Pulmonary artery endothelial cell (primary cell): ENCODE measurements around the gene LRMDA. TPM values are rescaled to one million over a fixed set of nuclear protein-coding genes. Genes with fewer than 3 reads are reported as not detected.

Source experiments
- DNase-seq: peaks from one replicate; pipeline ENCODE4 v3.0.0-alpha.2; 2011; ENCODE audit warnings: low read depth, low spot score
- total RNA-seq: library from RNA; depleted of rRNA; stranded (reverse); fragments of >200 nt; gene quantifications from 2 replicates; pipeline ENCODE4 v1.2.3, GENCODE V29; 2014

Gene LRMDA
- total RNA-seq, 1 donor from 2014 or later, result 14.6 TPM

- DNase-seq, result no peak
These were observed 1021.9 kb downstream of the LRMDA start for GRCh38 chr10:76453332-76453731.

DNA sequence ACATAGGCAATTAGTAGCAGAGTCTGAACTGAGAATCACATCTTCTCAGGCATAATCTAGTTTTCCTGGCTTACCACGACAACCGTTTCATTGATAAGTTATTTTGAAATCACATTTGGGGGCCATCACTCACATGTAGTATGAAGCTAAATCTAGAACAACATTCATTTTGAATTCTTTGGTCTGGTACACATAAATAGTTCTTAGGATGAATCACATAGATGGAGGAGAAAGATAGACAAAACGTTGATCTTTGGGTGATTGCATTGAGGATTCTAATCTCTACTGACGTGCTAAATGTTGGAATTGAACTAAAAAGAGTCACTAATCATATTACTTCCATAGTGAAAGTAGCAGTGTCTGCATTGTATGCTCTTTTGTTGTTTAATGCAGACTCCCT is 1022.6 kb downstream of the LRMDA start:
- DNase-seq, result no peak

DNA sequence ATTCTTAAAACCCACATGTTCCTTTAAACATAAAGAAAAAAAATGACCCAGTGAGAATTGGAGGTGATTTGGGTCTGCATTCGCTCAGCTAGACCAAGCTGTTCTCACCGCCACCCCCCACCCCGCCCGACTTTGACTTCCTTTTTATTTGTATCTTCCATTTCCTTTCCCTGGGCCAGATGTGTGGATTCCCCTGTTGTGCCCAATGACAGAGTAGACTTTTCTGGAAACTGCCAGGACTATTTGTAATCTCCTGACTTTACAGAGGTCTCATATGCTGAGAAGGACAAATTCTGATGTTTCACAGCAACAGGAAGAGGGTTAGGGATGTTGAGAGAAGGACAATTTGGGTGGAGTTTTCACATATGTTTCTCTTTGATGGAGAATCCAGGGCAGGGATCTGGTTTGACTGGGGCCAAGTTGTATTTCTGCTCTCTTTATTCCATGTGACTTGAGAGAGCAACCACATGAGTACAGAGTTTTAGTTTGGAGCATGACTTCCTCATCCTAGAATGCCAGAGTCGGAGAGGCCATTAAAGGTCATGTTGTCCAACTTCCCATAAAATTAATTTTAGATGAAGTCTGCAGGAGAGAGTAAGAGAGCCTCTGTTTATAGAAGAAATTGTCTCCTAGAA is 1023.2 kb downstream of the LRMDA start:
- DNase-seq, result no peak

DNA sequence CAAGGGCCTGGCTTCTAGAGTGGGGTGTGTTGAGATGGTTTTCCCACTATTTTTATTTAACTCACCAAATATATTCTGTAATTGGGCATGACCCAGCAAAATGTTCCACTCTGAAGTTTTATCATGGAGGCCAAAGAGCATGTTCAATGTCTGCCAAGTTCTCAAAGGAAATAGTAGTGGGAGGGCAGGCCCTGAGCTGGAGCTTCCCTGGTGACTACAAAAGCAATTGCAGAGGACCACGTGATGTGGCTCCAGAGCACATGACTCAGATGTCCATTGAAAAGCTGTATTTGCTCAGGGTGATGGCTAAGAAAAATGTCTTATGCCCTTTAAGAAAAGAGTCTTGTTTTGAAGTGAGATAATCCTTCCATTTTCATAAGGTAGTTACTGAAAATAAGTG is 1024.8 kb downstream of the LRMDA start:
- no peak for DNase-seq

DNA sequence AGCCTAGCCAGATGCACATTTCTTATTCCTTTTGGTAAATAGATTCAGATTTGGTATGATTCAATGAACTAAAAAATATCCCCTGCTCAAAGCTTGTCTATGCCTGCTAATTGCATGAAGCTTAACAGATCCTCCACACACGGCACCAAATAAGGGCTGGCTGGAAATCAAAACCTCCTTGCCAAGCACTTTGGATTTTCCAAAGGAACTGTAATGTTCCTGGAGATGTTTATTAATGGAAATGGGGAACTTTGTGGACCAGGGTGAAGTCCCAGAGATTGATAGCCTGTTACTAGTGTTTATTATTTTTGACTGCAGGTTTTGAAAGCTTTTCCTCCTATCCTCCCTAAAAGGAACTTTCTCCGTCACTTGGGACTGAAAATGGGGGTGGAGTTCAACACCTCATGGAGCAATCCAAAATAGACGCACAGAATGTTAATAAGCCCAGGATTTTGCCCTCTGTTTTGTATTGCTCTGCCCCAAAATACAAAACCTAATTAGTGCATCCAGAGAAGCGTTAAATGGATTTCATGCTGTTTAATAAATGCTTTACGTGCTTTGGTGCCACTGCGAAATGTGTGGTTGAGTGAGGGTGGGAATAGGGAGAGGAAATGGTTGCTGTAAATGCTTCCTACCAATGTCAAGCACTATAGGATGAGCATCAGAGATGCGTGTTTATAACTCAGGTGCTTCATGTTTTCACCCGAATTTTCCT is 1027.7 kb downstream of the LRMDA start:
- no peak for DNase-seq

- no peak for DNase-seq
These were observed 1029.6 kb downstream of the LRMDA start for GRCh38 chr10:76461024-76461423.

- DNase-seq, result no peak
These were observed 1031.7 kb downstream of the LRMDA start for GRCh38 chr10:76463111-76463510.

GRCh38 chr10:76466836-76467503 is 1035.5 kb downstream of the LRMDA start:
- DNase-seq, result no peak

DNA sequence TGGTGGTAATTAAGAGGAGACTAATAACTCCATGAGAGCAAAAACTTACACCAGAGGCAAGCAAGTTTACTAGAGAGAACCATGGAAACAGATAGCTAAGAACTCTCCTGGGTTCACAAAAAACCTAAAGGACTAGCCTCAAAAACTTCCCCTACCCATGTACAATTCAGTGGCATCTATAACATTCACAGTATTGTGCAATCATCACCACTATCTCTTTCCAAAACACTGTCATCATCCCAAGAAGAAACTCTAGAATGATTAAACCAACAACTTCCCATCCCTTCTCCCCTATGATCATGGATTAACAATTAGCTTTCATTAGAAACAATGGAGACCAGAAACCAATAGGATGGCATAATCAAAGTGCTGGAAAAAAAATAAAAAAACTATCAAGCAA is 1038.3 kb downstream of the LRMDA start:
- no peak for DNase-seq

DNA sequence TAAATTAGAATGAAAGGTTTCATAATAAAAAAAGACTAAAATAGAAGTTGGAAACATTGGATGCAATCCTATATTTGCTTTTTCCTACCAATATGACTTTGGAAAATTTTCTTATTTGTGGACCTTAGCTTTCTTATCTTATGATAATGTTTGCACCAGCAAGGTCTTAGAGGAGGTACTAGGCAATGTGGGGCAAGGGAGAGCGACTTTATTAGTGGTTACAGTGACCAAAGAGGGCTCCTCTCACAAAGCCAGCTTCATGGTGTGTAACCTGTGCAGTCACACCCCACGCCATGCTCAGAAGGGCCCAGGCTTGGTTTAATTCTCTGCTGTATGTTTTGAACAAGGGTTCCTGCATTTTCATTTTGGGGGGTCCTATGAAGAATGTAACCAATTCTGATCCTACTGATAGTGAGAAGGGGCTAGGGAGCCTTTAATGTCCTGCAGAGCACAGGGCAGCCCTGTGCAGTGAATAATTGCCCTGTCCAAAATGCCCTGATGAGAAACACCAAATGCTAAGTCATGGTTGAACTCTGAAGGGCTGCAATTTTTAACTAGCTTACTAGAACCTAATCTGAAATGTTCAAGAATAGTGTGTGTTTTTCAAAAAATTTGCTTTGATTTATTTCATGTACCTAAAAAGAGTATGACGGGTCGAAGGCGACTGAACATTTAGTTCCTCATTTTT is 1047.8 kb downstream of the LRMDA start:
- no peak for DNase-seq

DNA sequence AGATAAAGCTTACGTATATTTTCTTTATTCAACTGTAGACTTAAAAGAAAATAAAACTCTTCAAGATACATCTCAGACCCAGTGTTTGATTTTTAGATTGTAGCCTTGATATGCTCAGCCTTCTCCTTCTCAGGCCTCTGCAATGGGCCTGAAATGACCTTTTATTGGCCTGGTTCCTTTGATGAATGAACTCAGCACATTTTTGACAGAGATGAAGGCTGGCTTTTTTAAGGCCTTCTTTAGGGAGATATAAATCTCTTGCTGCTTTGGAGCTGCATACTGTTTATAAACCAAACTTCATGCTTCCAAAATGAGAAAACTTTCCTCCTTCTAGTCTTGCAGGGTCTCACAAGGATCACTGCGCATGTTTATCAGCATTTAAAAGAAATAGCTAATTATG is 1049.8 kb downstream of the LRMDA start:
- no peak for DNase-seq

- no peak for DNase-seq
These were observed 1056.2 kb downstream of the LRMDA start for GRCh38 chr10:76487582-76487981.

DNA sequence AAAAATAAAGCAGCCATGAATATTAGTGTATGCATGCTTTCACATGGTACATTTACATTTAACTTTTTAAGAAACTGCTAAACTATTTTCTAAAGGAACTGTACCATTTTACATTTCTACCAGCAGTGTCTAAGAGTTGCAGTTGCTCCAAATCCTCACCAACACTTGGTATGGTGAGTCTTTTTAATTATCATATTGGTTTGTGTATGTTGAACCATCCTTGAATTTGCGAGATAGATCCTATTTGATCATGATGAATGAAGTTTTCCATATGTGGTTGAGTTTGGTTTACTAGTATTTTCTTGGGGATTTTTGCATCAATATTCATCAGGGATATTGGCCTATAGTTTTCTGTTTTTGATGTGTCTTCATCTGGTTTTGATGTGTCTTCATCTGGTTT is 1057.2 kb downstream of the LRMDA start:
- DNase-seq, result no peak

- no peak for DNase-seq
These were observed 1059.8 kb downstream of the LRMDA start for GRCh38 chr10:76491216-76491615.

- DNase-seq, result peak; percentile 7
These were observed 1060.6 kb downstream of the LRMDA start for GRCh38 chr10:76492026-76492425.

DNA sequence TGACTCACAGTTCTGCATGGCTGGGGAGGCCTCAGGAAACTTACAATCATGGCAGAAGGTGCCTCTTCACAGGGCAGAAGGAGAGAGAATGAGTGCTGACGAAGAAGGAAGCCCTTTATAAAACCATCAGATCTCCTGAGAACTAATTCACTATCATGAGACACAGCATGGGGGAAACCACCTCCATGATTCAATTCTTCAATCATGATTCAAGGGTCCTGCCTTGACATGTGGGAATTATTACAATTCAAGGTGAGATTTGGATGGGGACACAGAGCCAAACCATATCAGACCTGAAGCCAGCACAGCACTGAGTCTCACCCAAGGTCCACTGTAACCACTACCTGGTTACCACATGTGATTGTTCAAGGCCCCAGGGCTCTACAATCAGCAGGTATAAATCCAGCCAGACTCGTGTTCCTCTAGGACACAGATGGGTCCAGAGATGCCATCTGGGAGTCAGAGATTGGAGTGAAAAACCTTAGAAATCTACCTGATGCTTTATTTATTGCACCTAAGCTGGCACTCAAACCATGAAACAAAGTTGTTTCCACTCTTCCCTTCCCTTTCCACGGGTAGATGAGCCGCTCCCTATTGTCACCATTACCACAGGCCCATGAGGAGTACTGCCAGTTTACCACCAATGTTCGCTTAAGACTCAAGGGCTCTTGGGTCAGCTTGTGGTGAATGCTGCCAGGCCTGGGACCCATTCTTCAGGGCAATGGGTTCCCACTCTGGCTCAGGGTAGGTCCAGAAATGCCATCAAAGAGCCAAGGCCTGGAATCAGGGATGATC is 1061.5 kb downstream of the LRMDA start:
- DNase-seq, result no peak

DNA sequence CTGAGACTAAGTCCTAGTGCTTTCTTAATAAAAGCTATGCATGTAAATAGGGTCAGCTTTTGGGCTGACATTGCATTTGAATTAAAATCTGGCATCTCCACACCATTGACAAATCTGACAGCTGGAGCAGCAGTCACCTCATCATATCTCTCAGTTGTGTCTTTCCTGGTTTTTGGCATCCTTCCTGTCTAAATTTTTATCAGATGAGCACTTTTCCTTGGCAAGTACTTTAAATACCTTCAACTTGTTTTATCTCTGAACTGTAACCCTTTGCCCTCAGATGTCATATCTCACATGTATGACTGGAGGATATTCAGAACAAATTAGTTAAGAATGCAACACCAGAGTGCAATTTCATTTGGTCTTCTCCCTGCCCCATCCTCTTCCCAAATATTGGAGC is 1066.2 kb downstream of the LRMDA start:
- no peak for DNase-seq

- no peak for DNase-seq
These were observed 1073.4 kb downstream of the LRMDA start for GRCh38 chr10:76504823-76505222.

GRCh38 chr10:76509446-76509845 is 1078.0 kb downstream of the LRMDA start:
- no peak for DNase-seq

GRCh38 chr10:76514321-76514720 is 1082.9 kb downstream of the LRMDA start:
- DNase-seq, result no peak

DNA sequence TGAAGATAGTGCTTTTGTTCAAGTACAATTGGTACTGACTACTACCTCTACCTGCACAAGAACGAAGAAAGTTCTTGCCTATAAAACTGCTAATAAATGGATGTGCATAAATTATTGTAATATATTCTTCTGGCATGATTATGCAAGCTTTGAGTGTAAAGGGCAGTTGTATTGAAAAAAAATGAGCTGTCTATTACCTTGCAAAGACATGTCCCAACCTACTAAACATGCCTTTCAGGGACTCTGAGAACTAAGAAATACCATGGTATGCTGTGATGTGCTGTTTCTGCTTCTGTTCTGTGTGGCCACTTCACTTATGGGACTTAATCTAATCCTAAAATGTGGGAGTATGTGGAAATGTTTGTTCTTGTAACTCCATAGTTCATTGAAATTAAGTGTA is 1083.4 kb downstream of the LRMDA start:
- no peak for DNase-seq
